Gastroesophageal sphincter (tissue), 4 donors: Measurements from ENCODE around the gene SAMD4A. TPM values are rescaled to one million over a fixed set of nuclear protein-coding genes. Genes with fewer than 3 reads are reported as not detected.
A peak's percentile ranks its signal among the peaks of the same experiment; 100 is the strongest.

Experiments used
- ATAC-seq: fragments of 150-250 bp; one replicate; pipeline ENCODE4 v1.9.1; 2016; ENCODE audit warnings: mild to moderate bottlenecking, moderate library complexity
- H3K27ac ChIP-seq, 4 donors: fragments of 200-600 bp; sonication (generic) in 3 of 4; 1 replicate in 3 of 4; 2 replicates in 1 of 4; pipeline ENCODE4 v1.5.1; 2016 to 2019
- H3K27me3 ChIP-seq: fragments of 200-600 bp; sonication (generic); one replicate; pipeline ENCODE4 v1.5.1; 2019
- H3K36me3 ChIP-seq, 2 donors: fragments of 200-600 bp; sonication (generic); one replicate each; pipeline ENCODE4 v1.5.1; 2019; ENCODE audit warnings: control low read depth in 1 of 2
- H3K4me1 ChIP-seq, 3 donors: fragments of 200-600 bp; sonication (generic); 1 replicate in 2 of 3; 2 replicates in 1 of 3; pipeline ENCODE4 v1.5.1; 2016 to 2019; ENCODE audit warnings: control low read depth in 2 of 3
- H3K4me3 ChIP-seq, 2 donors: fragments of 200-600 bp; sonication (generic); one replicate each; pipeline ENCODE4 v1.5.1; 2019; ENCODE audit warnings: mild to moderate bottlenecking in 1 of 2, moderate library complexity in 1 of 2
- H3K9me3 ChIP-seq, 3 donors: fragments of 200-600 bp; sonication (generic); one replicate each; pipeline ENCODE4 v1.5.1; 2017 to 2019; ENCODE audit warnings: control low read depth in 2 of 3
- CTCF ChIP-seq, 4 experiments: fragments of 200-600 bp in 2 of 4; fragments of 450-650 bp in 2 of 4; sonication (generic) in 1 of 4; IDR thresholded peaks; one replicate each; pipeline ENCODE4 v1.5.1; 2017 to 2019; ENCODE audit warnings: antibody characterized with exemption in 4 of 4, mild to moderate bottlenecking in 2 of 4, moderate library complexity in 2 of 4
- EP300 ChIP-seq: sonication (generic); formaldehyde crosslinking; IDR thresholded peaks from one replicate; pipeline ENCODE4 v1.6.1; 2017; ENCODE audit warnings: antibody characterized with exemption, mild to moderate bottlenecking
- POLR2A ChIP-seq, 2 donors: fragments of 450-650 bp; IDR thresholded peaks; one replicate each; pipeline ENCODE4 v1.6.1; 2017; ENCODE audit warnings: antibody characterized with exemption in 2 of 2, mild to moderate bottlenecking in 2 of 2, moderate library complexity in 1 of 2
- POLR2AphosphoS5 ChIP-seq: sonication (generic); formaldehyde crosslinking; IDR thresholded peaks from one replicate; pipeline ENCODE4 v1.6.1; 2017; ENCODE audit warnings: antibody characterized with exemption
- WGBS, 2 donors: methylation state at CpG; one replicate each; pipeline ENCODE4 v1.1.5; 2018; ENCODE audit warnings: low coverage in 1 of 2; 5-methylcytosine and 5-hydroxymethylcytosine counted together
- total RNA-seq, 4 donors: library from RNA; depleted of rRNA; stranded (reverse); fragments of >200 nt; gene quantifications; one replicate each; pipeline ENCODE4 v1.1.0, GENCODE V29; 2016

Gene SAMD4A
- total RNA-seq, 4 donors from 2014 or later: 65.2 to 163 (median 89.7) TPM

- TF ChIP-seq POLR2A (IDR thresholded peaks at IDR 0.05): no peak
- TF ChIP-seq CTCF (IDR thresholded peaks at IDR 0.05): no peak
- no peak for TF ChIP-seq POLR2AphosphoS5
- TF ChIP-seq EP300: no peak
- peak; percentile 76 for ATAC-seq
- no peaks in the 10 kb centered on the region for H3K27me3 ChIP-seq
- no peak overlapping the region for H3K4me3 ChIP-seq
- H3K4me1 ChIP-seq: peaks cover 0 to 55% (median 11%) of the 10 kb centered on the region in 3 donors
- H3K36me3 ChIP-seq: peaks cover 0 to 12% of the 10 kb centered on the region in 2 donors
- H3K27ac ChIP-seq: peak overlapping the region; percentile 35 to 86 (median 69)
- 44 to 50% methylated on average over 1 of the region's 1 CpG for WGBS, 2 donors
- H3K9me3 ChIP-seq: no peaks in the 10 kb centered on the region
Observed at GRCh38 chr14:54698966-54699530, 132.1 kb downstream of the SAMD4A start.

GRCh38 chr14:54699735-54700134 is 132.8 kb downstream of the SAMD4A start:
- Histone ChIP-seq H3K4me1 (peaks cover 0 to 54% (median 11%) of the 10 kb centered on the region in 3 donors), H3K27me3 (no peaks in the 10 kb centered on the region), H3K4me3 (no peak overlapping the region), H3K36me3 (peaks cover 0 to 12% of the 10 kb centered on the region in 2 donors), H3K9me3 (no peaks in the 10 kb centered on the region), H3K27ac (peak overlapping the region in 3 of 4 donors; percentile 63 to 86 (median 75))
- ATAC-seq: no peak
- TF ChIP-seq POLR2AphosphoS5 (no peak), CTCF (IDR thresholded peaks at IDR 0.05) (no peak), EP300 (no peak)
- WGBS, 2 donors: 63 to 64% methylated on average over 2 to 3 of the region's 3 CpGs

GRCh38 chr14:54700717-54701116 is 133.8 kb downstream of the SAMD4A start:
- H3K4me3 ChIP-seq: no peak overlapping the region
- 51 to 66% methylated on average over 2 of the region's 2 CpGs for WGBS, 2 donors
- H3K36me3 ChIP-seq: peaks cover 0 to 12% of the 10 kb centered on the region in 2 donors
- no peaks in the 10 kb centered on the region for H3K27me3 ChIP-seq
- no peak for TF ChIP-seq POLR2AphosphoS5
- TF ChIP-seq POLR2A (IDR thresholded peaks at IDR 0.05): no peak
- no peaks in the 10 kb centered on the region for H3K9me3 ChIP-seq
- H3K27ac ChIP-seq: peak overlapping the region in 2 of 4 donors; percentile 10 to 86
- no peak for ATAC-seq
- peaks cover 0 to 52% (median 11%) of the 10 kb centered on the region in 3 donors for H3K4me1 ChIP-seq

GRCh38 chr14:54702014-54702491 is 135.1 kb downstream of the SAMD4A start:
- 84 to 91% methylated on average over 7 to 9 of the region's 12 CpGs for WGBS, 2 donors
- TF ChIP-seq CTCF (IDR thresholded peaks at IDR 0.05): no peak
- TF ChIP-seq EP300: no peak
- no peak for TF ChIP-seq POLR2A (IDR thresholded peaks at IDR 0.05)
- TF ChIP-seq POLR2AphosphoS5: no peak
- peaks cover 0 to 12% of the 10 kb centered on the region in 2 donors for H3K36me3 ChIP-seq
- no peak for ATAC-seq
- H3K4me1 ChIP-seq: peaks cover 0 to 49% (median 11%) of the 10 kb centered on the region in 3 donors
- H3K4me3 ChIP-seq: no peak overlapping the region
- H3K27ac ChIP-seq: no peak overlapping the region
- no peaks in the 10 kb centered on the region for H3K9me3 ChIP-seq
- no peaks in the 10 kb centered on the region for H3K27me3 ChIP-seq

GRCh38 chr14:54702492-54702891 is 135.6 kb downstream of the SAMD4A start:
- ATAC-seq: no peak
- TF ChIP-seq CTCF (IDR thresholded peaks at IDR 0.05) (no peak), EP300 (no peak), POLR2AphosphoS5 (no peak)
- H3K27me3 ChIP-seq: no peaks in the 10 kb centered on the region
- peaks cover 0 to 45% (median 11%) of the 10 kb centered on the region in 3 donors for H3K4me1 ChIP-seq
- peaks cover 0 to 12% of the 10 kb centered on the region in 2 donors for H3K36me3 ChIP-seq
- no peak overlapping the region for H3K27ac ChIP-seq
- 80 to 91% methylated on average over 1 to 5 of the region's 5 CpGs for WGBS, 2 donors
- no peak overlapping the region for H3K4me3 ChIP-seq
- no peaks in the 10 kb centered on the region for H3K9me3 ChIP-seq
